ENCODE measurements around the gene GALT. TPM values are rescaled to one million over a fixed set of nuclear protein-coding genes. Genes with fewer than 3 reads are reported as not detected.

GALT gene
- total and polyA plus RNA-seq, 2 experiments from 2014 or later, result 31.5 to 35.1 TPM

DNA sequence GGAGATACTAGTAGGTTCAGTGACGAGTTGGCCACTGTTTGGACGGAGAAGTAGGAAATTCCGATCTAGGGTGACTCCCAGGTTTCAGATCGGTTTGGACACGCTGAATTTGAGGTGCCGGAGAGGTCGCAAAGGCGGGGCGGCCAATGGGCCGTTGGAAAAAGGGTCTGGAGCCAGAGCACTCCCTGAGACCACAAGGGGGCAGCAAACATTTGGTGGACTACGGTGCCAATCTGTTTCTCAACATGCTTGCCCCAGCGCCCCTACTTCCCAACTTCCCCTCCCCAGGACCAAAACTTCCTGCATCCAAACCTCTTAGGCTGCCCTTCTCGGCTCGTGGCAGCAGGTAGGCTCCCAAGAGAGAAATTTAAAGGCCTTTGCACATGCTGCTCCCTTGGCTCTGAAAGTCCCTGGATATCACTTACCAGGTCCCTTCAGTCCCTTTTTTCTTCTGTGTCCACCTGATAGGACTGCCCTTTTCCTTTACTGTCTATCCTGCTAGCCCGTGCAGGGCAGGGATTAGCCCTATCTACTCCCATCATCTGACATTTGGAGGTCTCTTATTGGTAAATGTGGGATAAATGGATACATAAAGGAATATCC is 33.6 kb upstream of the GALT start:
- Mint-ChIP-seq H3K27ac (no peak overlapping the region), H3K36me3 (ENCODE audit: low read depth) (no peaks in the 10 kb centered on the region), H3K27me3 (ENCODE audit: insufficient read depth, low read depth, poor library complexity) (peaks cover 19% of the 10 kb centered on the region), H3K4me1 (peaks cover 11% of the 10 kb centered on the region), H3K9me3 (no peaks in the 10 kb centered on the region), H3K4me3 (peak overlapping the region; percentile 93)
- Histone ChIP-seq H3K9me2 (ENCODE audit: insufficient read depth) (no peaks in the 10 kb centered on the region), H3K36me3 (ENCODE audit: insufficient read depth) (no peaks in the 10 kb centered on the region), H3F3A (replicated peaks; ENCODE audit: low read depth) (0 out of 2 replicates have a peak, but pooled peaks cover 3% of the 10 kb centered on the region), H3K4me1 (ENCODE audit: insufficient read depth) (peaks cover 7% of the 10 kb centered on the region; the same call in 1 of the 2 replicates), H3K4me2 (peak overlapping the region; percentile 94), H2AFZ (peak overlapping the region; percentile 97), H3K79me2 (replicated peaks; ENCODE audit: insufficient read depth) (no peaks in the 10 kb centered on the region), H3K27ac (ENCODE audit: low read depth) (no peak overlapping the region), H3K27me3 (ENCODE audit: insufficient read depth) (peaks cover 5% of the 10 kb centered on the region), H3K4me3 (peak overlapping the region; percentile 86), H4K20me1 (replicated peaks; ENCODE audit: insufficient read depth) (no peaks in the 10 kb centered on the region)
- peak; percentile 81 for ATAC-seq
- peak; percentile 96 for DNase-seq (ENCODE audit: low spot score)
- TF ChIP-seq, protein P1, sequence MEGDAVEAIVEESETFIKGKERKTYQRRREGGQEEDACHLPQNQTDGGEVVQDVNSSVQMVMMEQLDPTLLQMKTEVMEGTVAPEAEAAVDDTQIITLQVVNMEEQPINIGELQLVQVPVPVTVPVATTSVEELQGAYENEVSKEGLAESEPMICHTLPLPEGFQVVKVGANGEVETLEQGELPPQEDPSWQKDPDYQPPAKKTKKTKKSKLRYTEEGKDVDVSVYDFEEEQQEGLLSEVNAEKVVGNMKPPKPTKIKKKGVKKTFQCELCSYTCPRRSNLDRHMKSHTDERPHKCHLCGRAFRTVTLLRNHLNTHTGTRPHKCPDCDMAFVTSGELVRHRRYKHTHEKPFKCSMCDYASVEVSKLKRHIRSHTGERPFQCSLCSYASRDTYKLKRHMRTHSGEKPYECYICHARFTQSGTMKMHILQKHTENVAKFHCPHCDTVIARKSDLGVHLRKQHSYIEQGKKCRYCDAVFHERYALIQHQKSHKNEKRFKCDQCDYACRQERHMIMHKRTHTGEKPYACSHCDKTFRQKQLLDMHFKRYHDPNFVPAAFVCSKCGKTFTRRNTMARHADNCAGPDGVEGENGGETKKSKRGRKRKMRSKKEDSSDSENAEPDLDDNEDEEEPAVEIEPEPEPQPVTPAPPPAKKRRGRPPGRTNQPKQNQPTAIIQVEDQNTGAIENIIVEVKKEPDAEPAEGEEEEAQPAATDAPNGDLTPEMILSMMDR (conservative IDR thresholded peaks at IDR 0.05; ENCODE audit: low read depth in 2 of 2), result peak; percentile 79 to 87
- TF ChIP-seq ZNF331 (CRISPR knock-in tag; IDR thresholded peaks at IDR 0.05; ENCODE audit: low read depth) (no peak), EZH2 (IDR thresholded peaks at IDR 0.05; ENCODE audit: low read depth, unreplicated experiment) (peak; percentile 0)

DNA sequence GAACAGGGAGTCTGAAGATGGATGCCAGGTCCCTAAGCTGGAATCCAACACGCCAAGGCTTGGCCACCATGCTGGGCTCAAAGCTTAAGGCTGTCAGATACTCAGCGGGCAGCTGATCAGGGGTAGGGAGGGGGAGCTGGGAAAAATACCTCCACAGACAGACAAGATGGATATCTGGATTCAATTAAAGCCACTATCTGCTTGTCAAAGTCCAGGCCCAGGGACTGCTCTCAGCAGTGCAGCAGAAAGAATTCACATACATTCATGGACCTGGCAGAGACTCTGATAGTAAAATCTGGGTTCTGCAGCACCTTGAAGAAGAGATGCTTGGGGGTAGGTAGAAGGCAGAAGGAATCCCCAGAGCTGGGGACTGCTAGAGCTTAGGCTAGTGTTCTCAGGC is 31.3 kb upstream of the GALT start:
- Histone ChIP-seq H3K4me1 (ENCODE audit: insufficient read depth) (peaks cover 10% of the 10 kb centered on the region; the same call in 1 of the 2 replicates), H3K79me2 (replicated peaks; ENCODE audit: insufficient read depth) (no peaks in the 10 kb centered on the region), H3K4me3 (no peak overlapping the region), H3K9me2 (ENCODE audit: insufficient read depth) (no peaks in the 10 kb centered on the region), H3K36me3 (ENCODE audit: insufficient read depth) (no peaks in the 10 kb centered on the region), H3K27me3 (ENCODE audit: insufficient read depth) (peaks cover 11% of the 10 kb centered on the region), H4K20me1 (replicated peaks; ENCODE audit: insufficient read depth) (no peaks in the 10 kb centered on the region), H3F3A (replicated peaks; ENCODE audit: low read depth) (0 out of 2 replicates have a peak, but pooled peaks cover 3% of the 10 kb centered on the region), H3K27ac (ENCODE audit: low read depth) (no peak overlapping the region), H3K4me2 (no peak overlapping the region), H2AFZ (no peak overlapping the region)
- peaks cover 14% of the 10 kb centered on the region for H3K4me1 Mint-ChIP-seq
- ATAC-seq (no peak), DNase-seq (ENCODE audit: low spot score) (no peak)
- peaks cover 23% of the 10 kb centered on the region for H3K27me3 Mint-ChIP-seq (ENCODE audit: insufficient read depth, low read depth, poor library complexity)
- H3K4me3 Mint-ChIP-seq, result no peak overlapping the region
- H3K9me3 Mint-ChIP-seq, result no peaks in the 10 kb centered on the region
- no peak overlapping the region for H3K27ac Mint-ChIP-seq
- H3K36me3 Mint-ChIP-seq (ENCODE audit: low read depth), result no peaks in the 10 kb centered on the region
- TF ChIP-seq, protein P2, sequence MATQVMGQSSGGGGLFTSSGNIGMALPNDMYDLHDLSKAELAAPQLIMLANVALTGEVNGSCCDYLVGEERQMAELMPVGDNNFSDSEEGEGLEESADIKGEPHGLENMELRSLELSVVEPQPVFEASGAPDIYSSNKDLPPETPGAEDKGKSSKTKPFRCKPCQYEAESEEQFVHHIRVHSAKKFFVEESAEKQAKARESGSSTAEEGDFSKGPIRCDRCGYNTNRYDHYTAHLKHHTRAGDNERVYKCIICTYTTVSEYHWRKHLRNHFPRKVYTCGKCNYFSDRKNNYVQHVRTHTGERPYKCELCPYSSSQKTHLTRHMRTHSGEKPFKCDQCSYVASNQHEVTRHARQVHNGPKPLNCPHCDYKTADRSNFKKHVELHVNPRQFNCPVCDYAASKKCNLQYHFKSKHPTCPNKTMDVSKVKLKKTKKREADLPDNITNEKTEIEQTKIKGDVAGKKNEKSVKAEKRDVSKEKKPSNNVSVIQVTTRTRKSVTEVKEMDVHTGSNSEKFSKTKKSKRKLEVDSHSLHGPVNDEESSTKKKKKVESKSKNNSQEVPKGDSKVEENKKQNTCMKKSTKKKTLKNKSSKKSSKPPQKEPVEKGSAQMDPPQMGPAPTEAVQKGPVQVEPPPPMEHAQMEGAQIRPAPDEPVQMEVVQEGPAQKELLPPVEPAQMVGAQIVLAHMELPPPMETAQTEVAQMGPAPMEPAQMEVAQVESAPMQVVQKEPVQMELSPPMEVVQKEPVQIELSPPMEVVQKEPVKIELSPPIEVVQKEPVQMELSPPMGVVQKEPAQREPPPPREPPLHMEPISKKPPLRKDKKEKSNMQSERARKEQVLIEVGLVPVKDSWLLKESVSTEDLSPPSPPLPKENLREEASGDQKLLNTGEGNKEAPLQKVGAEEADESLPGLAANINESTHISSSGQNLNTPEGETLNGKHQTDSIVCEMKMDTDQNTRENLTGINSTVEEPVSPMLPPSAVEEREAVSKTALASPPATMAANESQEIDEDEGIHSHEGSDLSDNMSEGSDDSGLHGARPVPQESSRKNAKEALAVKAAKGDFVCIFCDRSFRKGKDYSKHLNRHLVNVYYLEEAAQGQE (IDR thresholded peaks at IDR 0.05; ENCODE audit: unreplicated experiment), result no peak
- TF ChIP-seq EZH2phosphoT487 (IDR thresholded peaks at IDR 0.05; ENCODE audit: unreplicated experiment) (no peak), EZH2 (IDR thresholded peaks at IDR 0.05; ENCODE audit: low read depth, unreplicated experiment) (no peak), STAT1 (IDR thresholded peaks at IDR 0.05; ENCODE audit: unreplicated experiment) (no peak), POLR2AphosphoS5 (IDR thresholded peaks at IDR 0.05; ENCODE audit: low read depth) (no peak), ZNF331 (CRISPR knock-in tag; IDR thresholded peaks at IDR 0.05; ENCODE audit: low read depth) (no peak), CREB1 (CRISPR knock-in tag; IDR thresholded peaks at IDR 0.05; ENCODE audit: low read depth) (no peak), ZNF114 (CRISPR knock-in tag; IDR thresholded peaks at IDR 0.05) (no peak)
- TF ChIP-seq, protein P1 (conservative IDR thresholded peaks at IDR 0.05; ENCODE audit: low read depth in 2 of 2), result no peak
- TF ChIP-seq, protein P3, sequence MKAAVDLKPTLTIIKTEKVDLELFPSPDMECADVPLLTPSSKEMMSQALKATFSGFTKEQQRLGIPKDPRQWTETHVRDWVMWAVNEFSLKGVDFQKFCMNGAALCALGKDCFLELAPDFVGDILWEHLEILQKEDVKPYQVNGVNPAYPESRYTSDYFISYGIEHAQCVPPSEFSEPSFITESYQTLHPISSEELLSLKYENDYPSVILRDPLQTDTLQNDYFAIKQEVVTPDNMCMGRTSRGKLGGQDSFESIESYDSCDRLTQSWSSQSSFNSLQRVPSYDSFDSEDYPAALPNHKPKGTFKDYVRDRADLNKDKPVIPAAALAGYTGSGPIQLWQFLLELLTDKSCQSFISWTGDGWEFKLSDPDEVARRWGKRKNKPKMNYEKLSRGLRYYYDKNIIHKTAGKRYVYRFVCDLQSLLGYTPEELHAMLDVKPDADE (IDR thresholded peaks at IDR 0.05), result no peak
